ENCODE measurements around the gene SAMSN1.

GRCh38 chr21:14573244-14573643, 27.1 kb upstream of the SAMSN1 start:
- TF ChIP-seq CTCF (IDR thresholded peaks at IDR 0.05), result no peak
- no peak for TF ChIP-seq EZH2 (IDR thresholded peaks at IDR 0.05)
